ENCODE measurements around the gene CCSER1.

DNA sequence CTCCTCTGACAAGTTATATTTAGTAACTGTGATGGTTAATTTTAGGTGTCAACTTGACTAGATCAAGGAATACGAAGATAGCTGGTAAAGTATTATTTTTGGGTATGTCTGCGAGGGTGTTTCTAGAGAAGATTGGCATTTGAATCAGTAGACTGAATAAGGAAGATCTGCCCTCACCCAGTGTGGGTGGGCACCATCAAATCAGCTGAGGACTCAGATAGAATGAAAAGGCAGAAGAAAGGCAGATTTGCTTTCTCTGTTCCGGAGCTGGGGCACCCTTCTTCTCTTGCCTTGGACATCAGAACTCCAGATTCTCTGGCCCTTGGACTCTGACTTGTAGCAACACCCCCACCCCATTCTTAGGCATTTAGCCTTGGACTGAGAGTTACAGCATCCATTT, 981.6 kb downstream of the CCSER1 start:
- TF ChIP-seq EZH2 (IDR thresholded peaks at IDR 0.05; ENCODE audit: borderline replicate concordance, insufficient read depth, low read length, poor library complexity, severe bottlenecking) (no peak), POLR2AphosphoS5 (IDR thresholded peaks at IDR 0.05) (no peak)
- TF ChIP-seq, protein P1, sequence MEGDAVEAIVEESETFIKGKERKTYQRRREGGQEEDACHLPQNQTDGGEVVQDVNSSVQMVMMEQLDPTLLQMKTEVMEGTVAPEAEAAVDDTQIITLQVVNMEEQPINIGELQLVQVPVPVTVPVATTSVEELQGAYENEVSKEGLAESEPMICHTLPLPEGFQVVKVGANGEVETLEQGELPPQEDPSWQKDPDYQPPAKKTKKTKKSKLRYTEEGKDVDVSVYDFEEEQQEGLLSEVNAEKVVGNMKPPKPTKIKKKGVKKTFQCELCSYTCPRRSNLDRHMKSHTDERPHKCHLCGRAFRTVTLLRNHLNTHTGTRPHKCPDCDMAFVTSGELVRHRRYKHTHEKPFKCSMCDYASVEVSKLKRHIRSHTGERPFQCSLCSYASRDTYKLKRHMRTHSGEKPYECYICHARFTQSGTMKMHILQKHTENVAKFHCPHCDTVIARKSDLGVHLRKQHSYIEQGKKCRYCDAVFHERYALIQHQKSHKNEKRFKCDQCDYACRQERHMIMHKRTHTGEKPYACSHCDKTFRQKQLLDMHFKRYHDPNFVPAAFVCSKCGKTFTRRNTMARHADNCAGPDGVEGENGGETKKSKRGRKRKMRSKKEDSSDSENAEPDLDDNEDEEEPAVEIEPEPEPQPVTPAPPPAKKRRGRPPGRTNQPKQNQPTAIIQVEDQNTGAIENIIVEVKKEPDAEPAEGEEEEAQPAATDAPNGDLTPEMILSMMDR (IDR thresholded peaks at IDR 0.05; ENCODE audit: poor library complexity, severe bottlenecking) = no peak
- TF ChIP-seq, protein P2, sequence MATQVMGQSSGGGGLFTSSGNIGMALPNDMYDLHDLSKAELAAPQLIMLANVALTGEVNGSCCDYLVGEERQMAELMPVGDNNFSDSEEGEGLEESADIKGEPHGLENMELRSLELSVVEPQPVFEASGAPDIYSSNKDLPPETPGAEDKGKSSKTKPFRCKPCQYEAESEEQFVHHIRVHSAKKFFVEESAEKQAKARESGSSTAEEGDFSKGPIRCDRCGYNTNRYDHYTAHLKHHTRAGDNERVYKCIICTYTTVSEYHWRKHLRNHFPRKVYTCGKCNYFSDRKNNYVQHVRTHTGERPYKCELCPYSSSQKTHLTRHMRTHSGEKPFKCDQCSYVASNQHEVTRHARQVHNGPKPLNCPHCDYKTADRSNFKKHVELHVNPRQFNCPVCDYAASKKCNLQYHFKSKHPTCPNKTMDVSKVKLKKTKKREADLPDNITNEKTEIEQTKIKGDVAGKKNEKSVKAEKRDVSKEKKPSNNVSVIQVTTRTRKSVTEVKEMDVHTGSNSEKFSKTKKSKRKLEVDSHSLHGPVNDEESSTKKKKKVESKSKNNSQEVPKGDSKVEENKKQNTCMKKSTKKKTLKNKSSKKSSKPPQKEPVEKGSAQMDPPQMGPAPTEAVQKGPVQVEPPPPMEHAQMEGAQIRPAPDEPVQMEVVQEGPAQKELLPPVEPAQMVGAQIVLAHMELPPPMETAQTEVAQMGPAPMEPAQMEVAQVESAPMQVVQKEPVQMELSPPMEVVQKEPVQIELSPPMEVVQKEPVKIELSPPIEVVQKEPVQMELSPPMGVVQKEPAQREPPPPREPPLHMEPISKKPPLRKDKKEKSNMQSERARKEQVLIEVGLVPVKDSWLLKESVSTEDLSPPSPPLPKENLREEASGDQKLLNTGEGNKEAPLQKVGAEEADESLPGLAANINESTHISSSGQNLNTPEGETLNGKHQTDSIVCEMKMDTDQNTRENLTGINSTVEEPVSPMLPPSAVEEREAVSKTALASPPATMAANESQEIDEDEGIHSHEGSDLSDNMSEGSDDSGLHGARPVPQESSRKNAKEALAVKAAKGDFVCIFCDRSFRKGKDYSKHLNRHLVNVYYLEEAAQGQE (IDR thresholded peaks at IDR 0.05; ENCODE audit: borderline replicate concordance) = no peak

Data from neural cell (in vitro differentiated cells).